ENCODE results near the gene SHLD3.

GRCh38 chr5:65651144-65651543 is 26.3 kb downstream of the SHLD3 start:
- no peak for TF ChIP-seq ZNF302 (tag by site-specific recombination; IDR thresholded peaks at IDR 0.05; ENCODE audit: low read depth)
- TF ChIP-seq CTCF (tag by site-specific recombination; IDR thresholded peaks at IDR 0.05), result no peak
- TF ChIP-seq ZNF2 (tag by site-specific recombination; IDR thresholded peaks at IDR 0.05), result no peak
- no peak for TF ChIP-seq ZNF558 (tag by site-specific recombination; IDR thresholded peaks at IDR 0.05)
- TF ChIP-seq ATF2 (tag by site-specific recombination; IDR thresholded peaks at IDR 0.05; ENCODE audit: low read depth), result no peak
- TF ChIP-seq ZNF404 (tag by site-specific recombination; IDR thresholded peaks at IDR 0.05), result no peak
- no peak for TF ChIP-seq ZNF146 (tag by site-specific recombination; IDR thresholded peaks at IDR 0.05)

Measured in HEK293 (cell line).